Measurements from ENCODE around the gene HCCS.
"Not testable (repeated sequence)": the region's sequence is repeated elsewhere in the genome, so short reads cannot be mapped to it uniquely, and the experiment has no call there.

The HCCS gene

GRCh38 chrX:11119313-11119943, 8.3 kb downstream of the HCCS start:
- H3K27ac ChIP-seq: no peak overlapping the region
- no peak for TF ChIP-seq CTCF (IDR thresholded peaks at IDR 0.05)
- no peak overlapping the region for H3K4me3 ChIP-seq
- no peak for DNase-seq (ENCODE audit: low spot score)

- not testable (repeated sequence) for H3K27ac ChIP-seq; DNase-seq (ENCODE audit: low spot score); H3K4me3 ChIP-seq
These were observed 12.0 kb downstream of the HCCS start for GRCh38 chrX:11123087-11123486.

GRCh38 chrX:11124112-11124511, 13.0 kb downstream of the HCCS start:
- no peak for TF ChIP-seq CTCF (IDR thresholded peaks at IDR 0.05)
- no peak overlapping the region for H3K4me3 ChIP-seq
- DNase-seq (ENCODE audit: low spot score): no peak
- no peak overlapping the region for H3K27ac ChIP-seq

GRCh38 chrX:11125060-11125459, 13.9 kb downstream of the HCCS start:
- TF ChIP-seq CTCF (IDR thresholded peaks at IDR 0.05): no peak
- Histone ChIP-seq H3K27ac (no peak overlapping the region), H3K4me3 (no peak overlapping the region)
- no peak for DNase-seq (ENCODE audit: low spot score)

- H3K4me3 ChIP-seq: no peak overlapping the region
- no peak for TF ChIP-seq CTCF (IDR thresholded peaks at IDR 0.05)
- DNase-seq (ENCODE audit: low spot score): no peak
- no peak overlapping the region for H3K27ac ChIP-seq
These were observed 18.5 kb downstream of the HCCS start for GRCh38 chrX:11129534-11130105.

- no peak for TF ChIP-seq CTCF (IDR thresholded peaks at IDR 0.05)
- DNase-seq (ENCODE audit: low spot score): no peak
- Histone ChIP-seq H3K27ac (no peak overlapping the region), H3K4me3 (no peak overlapping the region)
These were observed 19.0 kb downstream of the HCCS start for GRCh38 chrX:11130136-11130535.

- TF ChIP-seq CTCF (IDR thresholded peaks at IDR 0.05): no peak
- Histone ChIP-seq H3K27ac (no peak overlapping the region), H3K4me3 (no peak overlapping the region)
- no peak for DNase-seq (ENCODE audit: low spot score)
These were observed 20.0 kb downstream of the HCCS start for GRCh38 chrX:11131146-11131545.
